GM10266 (cell line): ENCODE measurements around the gene GABBR2.

Experiments
- DNase-seq: peaks from one replicate; pipeline ENCODE4 v3.0.0; 2012; ENCODE audit errors: extremely low spot score
- TF ChIP-seq, protein P1 (sequence below): IDR thresholded peaks from 2 replicates; pipeline ENCODE4 v1.5.1; 2012; ENCODE audit warnings: mild to moderate bottlenecking, low read depth; ENCODE audit not compliant: control insufficient read depth, insufficient read depth; ENCODE audit errors: missing control alignments

The GABBR2 gene

DNA sequence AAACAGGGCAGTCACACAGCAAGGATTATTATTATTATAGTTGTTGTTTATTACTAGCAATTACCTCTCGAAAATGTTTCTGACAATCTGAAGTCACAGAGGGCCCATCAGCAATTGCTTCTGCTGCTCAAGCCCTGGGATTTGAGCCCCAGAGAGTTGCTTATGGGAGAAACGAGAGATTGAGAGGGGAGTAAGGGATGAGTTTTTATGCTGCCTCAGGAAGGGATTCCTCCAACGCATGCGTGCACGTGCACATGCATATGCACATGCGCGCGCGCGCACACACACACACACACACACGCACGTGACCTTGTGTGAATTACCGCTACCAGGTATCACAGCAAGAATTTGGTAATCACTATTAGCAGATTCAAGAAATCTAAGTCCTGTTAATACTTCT lies 264.1 kb downstream of the GABBR2 start:
- TF ChIP-seq, protein P1, sequence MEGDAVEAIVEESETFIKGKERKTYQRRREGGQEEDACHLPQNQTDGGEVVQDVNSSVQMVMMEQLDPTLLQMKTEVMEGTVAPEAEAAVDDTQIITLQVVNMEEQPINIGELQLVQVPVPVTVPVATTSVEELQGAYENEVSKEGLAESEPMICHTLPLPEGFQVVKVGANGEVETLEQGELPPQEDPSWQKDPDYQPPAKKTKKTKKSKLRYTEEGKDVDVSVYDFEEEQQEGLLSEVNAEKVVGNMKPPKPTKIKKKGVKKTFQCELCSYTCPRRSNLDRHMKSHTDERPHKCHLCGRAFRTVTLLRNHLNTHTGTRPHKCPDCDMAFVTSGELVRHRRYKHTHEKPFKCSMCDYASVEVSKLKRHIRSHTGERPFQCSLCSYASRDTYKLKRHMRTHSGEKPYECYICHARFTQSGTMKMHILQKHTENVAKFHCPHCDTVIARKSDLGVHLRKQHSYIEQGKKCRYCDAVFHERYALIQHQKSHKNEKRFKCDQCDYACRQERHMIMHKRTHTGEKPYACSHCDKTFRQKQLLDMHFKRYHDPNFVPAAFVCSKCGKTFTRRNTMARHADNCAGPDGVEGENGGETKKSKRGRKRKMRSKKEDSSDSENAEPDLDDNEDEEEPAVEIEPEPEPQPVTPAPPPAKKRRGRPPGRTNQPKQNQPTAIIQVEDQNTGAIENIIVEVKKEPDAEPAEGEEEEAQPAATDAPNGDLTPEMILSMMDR, result no peak
- DNase-seq, result no peak

DNA sequence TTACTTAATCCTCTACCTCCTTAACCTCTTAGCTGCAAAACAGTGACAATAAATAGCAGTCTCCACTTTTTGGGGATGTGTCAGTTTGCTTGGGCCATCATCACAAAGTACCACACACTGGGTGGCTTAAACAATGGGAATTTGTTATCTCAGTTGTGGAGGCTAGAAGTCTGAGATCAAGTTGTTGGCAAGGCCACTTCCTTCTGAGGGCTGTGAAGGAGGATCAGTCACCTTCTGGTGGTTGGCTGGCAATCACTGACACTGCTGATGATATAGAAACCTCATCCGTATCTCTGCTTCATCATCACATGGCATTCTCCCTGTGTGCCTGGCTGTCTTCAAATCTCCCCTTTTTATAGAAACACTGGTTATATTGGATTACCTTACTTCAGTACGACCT lies 266.2 kb downstream of the GABBR2 start:
- TF ChIP-seq, protein P1, result no peak
- DNase-seq, result no peak

DNA sequence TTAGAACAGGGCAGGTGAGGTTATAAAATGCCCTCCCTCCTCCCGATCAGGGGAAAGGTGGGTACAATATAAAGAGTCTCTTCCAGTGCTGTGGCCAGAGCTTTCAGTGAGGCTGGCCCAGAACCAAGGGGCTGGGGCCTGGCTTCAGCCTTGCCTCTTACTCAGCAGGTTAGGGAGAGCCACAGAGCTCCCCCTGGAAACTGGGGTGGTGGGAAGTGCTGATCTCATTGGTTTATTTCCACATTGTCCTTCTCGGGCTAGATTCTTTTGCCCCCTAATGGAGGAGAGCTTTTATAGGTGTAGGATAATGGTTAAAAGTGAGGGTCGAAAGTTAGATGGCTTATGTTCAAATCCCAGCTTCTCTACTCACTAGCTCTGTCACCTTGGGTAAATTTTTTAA lies 266.6 kb downstream of the GABBR2 start:
- TF ChIP-seq, protein P1, result no peak
- no peak for DNase-seq

DNA sequence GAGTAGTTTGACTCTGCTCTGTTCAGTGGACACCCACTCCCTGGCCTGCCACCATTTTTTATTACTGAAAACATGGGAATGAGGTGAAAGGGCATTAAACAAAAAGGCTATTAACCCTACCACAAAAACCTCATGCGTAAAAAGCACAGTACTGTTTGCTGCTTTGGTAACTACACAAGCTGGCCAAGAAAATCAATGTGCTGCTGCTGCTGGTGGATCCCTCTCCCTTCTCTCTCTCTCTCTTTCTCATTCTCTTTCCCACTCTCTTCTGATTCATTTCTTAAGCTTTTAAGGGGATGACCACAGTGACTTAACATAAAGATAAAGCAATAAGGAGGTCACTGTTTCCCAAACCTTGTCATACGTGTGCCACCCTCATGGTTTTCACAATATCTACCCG lies 270.1 kb downstream of the GABBR2 start:
- no peak for DNase-seq
- TF ChIP-seq, protein P1, result no peak

DNA sequence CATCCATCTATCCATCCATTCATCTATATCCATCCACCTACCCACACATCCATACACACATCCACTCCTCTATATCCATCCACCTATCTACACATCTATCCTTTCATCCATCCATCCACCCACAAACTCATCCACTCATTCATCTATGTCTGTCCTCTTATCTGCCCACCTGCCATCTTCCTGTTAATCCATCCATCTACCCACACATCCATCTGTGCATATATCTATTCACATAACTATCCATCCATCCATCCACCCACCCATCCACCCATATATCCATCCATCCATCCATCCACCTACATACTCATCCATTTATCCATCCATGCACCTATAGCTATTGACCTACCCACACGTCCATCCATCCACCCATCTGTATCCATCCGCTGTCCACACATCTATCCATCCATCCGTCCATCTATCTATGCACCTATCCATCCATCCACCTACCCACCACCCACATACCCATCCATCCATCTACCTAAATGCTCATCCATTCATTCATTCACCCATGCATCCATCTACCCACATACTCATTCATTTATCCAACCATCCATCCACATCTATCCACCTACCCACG lies 271.2 kb downstream of the GABBR2 start:
- TF ChIP-seq, protein P1, result no peak
- no peak for DNase-seq

DNA sequence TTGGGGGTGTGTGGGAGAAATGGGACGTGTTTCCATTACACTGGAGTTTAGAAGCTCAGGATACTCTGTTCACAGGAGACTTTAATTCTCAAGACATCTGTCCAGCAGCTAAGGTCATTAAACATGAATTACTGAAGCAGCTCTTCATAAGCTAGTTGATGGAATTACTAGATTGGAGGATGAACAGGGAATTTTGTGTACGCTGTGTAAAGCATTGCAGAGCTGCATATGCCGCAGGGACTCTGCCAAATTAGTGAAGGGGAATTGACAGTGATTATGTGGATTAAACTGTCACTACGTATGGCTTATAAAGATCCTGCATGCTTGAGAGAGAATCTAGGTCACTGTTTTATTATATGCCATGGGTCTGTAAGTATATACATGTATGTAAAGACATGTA lies 275.8 kb downstream of the GABBR2 start:
- no peak for DNase-seq
- TF ChIP-seq, protein P1, result no peak

DNA sequence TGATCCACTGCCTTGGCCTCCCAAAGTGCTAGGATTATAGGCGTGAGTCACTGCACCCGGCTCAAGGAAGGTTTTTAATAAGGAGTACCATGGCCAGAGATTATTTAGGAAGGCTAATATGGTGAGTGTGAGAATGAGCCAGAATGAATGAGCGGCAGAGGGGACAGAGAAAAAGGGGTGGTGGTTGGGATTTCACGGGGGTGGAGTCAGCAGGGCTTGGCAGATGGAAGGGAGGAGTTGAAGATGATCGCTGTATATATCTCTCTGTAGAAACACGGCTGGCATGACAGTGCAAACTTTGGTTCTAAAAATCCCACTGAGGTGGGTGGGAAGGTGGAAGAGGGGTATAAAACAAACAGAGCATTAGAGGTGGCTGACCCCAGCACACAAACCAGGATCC lies 276.6 kb downstream of the GABBR2 start:
- TF ChIP-seq, protein P1, result no peak
- no peak for DNase-seq
